ENCODE measurements around the gene ASXL3.

The ASXL3 gene

GRCh38 chr18:33571998-33572787 lies 5.8 kb upstream of the ASXL3 start:
- POLR2A ChIA-PET (ENCODE audit: low non-redundant PET), result no interaction called here
- no peak overlapping the region for H3K27ac ChIP-seq
- TF ChIP-seq CTCF (conservative IDR thresholded peaks at IDR 0.05; ENCODE audit: low read depth), result no peak
- CTCF ChIA-PET, result no interaction called here
- no peak for DNase-seq (ENCODE audit: low spot score)

- TF ChIP-seq CTCF (conservative IDR thresholded peaks at IDR 0.05; ENCODE audit: low read depth), result no peak
- POLR2A ChIA-PET (ENCODE audit: low non-redundant PET), result no interaction called here
- H3K27ac ChIP-seq, result no peak overlapping the region
- CTCF ChIA-PET, result no interaction called here
- no peak for DNase-seq (ENCODE audit: low spot score)
These were observed 4.8 kb upstream of the ASXL3 start for GRCh38 chr18:33573193-33573592.

GRCh38 chr18:33575451-33575850 lies 2.6 kb upstream of the ASXL3 start:
- TF ChIP-seq CTCF (conservative IDR thresholded peaks at IDR 0.05; ENCODE audit: low read depth), result no peak
- ChIA-PET POLR2A (ENCODE audit: low non-redundant PET) (no interaction called here), CTCF (no interaction called here)
- no peak for DNase-seq (ENCODE audit: low spot score)
- no peak overlapping the region for H3K27ac ChIP-seq

- ChIA-PET POLR2A (ENCODE audit: low non-redundant PET) (no interaction called here), CTCF (no interaction called here)
- H3K27ac ChIP-seq, result no peak overlapping the region
- no peak for TF ChIP-seq CTCF (conservative IDR thresholded peaks at IDR 0.05; ENCODE audit: low read depth)
- DNase-seq (ENCODE audit: low spot score), result no peak
These were observed 896 bp upstream of the ASXL3 start for GRCh38 chr18:33576999-33577646.

GRCh38 chr18:33578518-33579348 lies 714 bp downstream of the ASXL3 start:
- no peak for TF ChIP-seq CTCF (conservative IDR thresholded peaks at IDR 0.05; ENCODE audit: low read depth)
- CTCF ChIA-PET, result no interaction called here
- DNase-seq (ENCODE audit: low spot score), result no peak
- POLR2A ChIA-PET (ENCODE audit: low non-redundant PET), result no interaction called here
- H3K27ac ChIP-seq, result no peak overlapping the region

- no peak overlapping the region for H3K27ac ChIP-seq
- no peak for DNase-seq (ENCODE audit: low spot score)
- ChIA-PET POLR2A (ENCODE audit: low non-redundant PET) (no interaction called here), CTCF (no interaction called here)
- TF ChIP-seq CTCF (conservative IDR thresholded peaks at IDR 0.05; ENCODE audit: low read depth), result no peak
These were observed 1.6 kb downstream of the ASXL3 start for GRCh38 chr18:33579349-33580215.

All from RWPE1 (cell line).